GM18861 (cell line): Measurements from ENCODE around the gene DUSP22.

Experiments used
- ATAC-seq: cut with Tn5 transposase; IDR thresholded peaks from one replicate; pipeline ENCODE4 v1.9.1; 2021; ENCODE audit not compliant: unreplicated experiment

The DUSP22 gene

DNA sequence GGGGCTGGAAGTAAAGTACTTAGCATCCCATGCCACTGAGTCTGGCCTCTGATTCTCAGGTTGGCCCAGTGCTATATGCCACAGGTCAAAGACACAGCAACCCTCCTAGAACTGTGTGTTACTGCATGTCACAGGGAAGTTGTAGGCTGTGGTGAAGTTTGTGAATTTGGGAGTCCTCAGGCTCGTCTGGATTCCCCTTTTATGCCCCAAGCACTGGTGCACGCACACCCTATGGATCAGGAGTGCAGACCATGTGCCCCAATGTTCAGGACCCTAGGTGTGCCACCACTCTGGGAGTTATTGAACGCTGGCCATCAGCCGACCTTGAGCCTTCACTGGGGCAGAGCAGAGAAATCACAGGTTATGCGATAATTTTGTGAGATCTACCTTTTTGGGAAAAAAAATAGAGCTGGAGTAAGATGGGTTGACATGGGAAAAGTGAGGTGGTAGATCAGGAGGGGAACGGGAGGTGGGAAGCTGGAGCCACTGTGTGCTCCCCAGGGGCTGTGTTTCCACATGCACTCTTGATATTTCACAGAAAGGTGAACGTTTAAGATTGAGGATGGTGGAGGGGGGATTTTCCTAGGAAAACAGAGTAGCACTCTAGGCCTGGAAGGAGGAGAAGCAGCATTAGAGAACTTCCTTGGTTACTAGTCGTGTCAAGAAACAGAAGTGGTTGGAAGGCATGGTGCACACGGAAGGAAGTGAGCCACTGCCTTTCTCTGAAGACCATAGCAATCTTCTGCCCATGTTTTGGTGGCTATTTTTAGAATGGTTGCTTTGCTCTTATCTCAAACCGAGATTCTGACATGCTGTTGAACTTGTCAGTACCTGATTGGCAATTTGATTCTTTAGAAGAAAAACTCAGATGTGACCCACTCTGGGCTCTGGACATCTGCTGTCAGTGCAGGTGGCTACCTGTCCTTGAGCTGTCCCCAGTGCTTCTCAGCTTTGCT is 44.1 kb downstream of the DUSP22 start:
- ATAC-seq = peak; percentile 40

DNA sequence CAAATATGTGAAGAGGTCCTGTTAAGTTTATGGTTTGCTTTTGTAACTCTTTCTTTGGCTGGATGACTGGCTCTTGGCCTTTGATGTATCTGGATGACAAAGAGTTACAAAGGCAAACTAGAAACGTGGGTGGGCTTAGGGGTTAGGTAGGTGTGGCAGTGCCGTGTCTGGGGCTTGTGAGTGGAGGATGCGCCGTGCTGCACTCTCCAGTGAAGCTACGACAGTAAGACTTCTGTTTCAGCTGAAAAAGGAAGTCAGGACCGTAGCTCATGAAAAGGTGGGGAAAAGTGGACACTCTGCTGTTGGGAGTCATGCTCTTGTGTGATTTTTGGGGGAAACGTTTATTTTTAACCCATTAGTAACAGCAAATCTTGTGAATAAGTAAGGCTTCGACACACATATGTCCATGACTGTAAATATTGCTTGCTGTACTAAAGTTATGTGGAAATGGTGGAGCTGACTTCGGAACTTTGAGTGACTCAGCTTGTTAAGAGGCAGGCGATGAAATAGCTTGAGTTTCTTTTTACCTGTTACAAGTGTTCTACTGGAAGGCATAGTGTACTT is 45.6 kb downstream of the DUSP22 start:
- no peak for ATAC-seq

- ATAC-seq = no peak
Observed at GRCh38 chr6:338815-339262, 46.6 kb downstream of the DUSP22 start.

GRCh38 chr6:339480-339879 is 47.2 kb downstream of the DUSP22 start:
- ATAC-seq = no peak

GRCh38 chr6:340186-340955 is 48.1 kb downstream of the DUSP22 start:
- ATAC-seq = no peak

DNA sequence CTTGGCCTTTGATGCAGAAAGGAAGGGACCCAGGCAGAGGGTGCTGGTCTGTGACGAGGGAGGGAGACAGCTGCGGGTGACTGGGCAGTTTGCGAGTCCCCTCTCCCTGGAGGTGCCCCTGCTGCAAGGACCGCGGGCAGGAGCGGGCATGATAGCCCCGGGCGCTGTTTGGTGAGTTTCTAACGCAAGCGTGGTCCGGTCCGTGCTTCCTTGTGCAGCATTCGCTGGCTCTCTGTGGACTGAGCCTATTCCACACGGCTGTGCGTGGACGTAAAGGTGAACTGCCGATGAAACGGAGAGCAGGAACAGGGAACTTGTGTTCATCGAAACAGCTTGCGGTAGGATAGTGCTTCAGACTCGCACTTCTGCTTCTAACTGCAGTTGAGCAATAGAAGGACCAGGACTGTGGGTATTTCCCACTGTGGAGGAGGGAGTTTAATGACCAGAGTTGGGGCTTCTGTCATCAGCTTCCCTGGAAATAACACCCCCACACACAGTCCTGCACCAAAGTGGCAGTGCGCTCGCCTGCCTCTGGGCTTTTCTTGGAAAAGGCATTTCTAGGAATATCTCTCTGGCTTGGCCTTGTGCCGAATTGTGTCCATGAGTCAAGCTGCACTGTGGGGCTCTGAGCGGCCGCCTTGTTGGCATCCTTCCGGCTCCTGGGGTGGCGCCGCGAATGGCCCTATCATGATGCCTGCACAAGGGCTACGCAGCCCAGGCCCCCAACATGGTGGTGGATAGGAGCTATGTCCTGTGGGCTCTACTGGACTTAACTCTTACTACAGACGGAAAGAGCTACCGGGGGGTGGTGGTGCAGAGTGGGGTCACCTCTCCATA is 48.9 kb downstream of the DUSP22 start:
- ATAC-seq = peak; percentile 16

- ATAC-seq = peak; percentile 64
Observed at GRCh38 chr6:341914-342831, 49.9 kb downstream of the DUSP22 start.

- ATAC-seq = no peak
Observed at GRCh38 chr6:342832-343179, 50.5 kb downstream of the DUSP22 start.

- ATAC-seq = no peak
Observed at GRCh38 chr6:343226-343935, 51.1 kb downstream of the DUSP22 start.

DNA sequence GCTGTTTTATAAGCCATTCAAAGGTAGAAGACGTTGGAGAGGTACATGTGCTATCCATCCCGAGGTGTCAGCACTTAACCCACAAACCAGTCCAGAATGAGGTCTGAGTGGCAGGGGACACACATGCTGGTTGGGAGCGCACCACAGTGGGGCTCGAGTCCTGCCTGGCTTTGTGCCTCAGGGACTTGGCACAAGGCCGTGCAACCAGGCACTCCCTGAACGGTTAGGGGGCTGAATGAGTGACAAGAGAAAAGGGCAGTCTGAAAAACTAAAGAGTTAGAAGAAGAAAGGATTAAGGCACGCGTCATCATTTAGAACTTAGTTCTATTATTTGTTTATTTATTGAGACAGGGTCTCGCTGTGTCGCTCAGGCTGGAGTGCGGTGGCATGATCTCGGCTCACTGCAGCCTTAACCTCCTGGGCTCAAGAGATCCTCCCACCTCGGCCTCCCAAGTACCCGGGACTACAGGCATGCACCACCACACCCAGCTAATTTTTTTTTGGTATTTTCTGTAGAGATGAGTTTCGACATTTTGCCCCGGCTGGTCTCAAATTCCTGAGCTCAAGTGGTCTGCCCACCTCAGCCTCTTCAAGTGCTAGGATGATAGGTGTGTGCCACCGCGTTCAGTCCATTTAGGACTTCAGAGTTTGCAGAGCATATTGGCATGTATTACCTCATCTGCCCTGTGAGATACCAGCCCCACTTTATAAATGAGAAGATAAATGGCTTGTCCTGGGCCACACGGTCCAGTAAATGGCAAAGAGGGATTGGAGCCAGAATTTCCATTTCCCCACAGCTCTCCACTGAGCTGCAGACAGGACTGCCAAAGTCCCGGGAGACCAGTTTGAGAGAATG is 51.9 kb downstream of the DUSP22 start:
- ATAC-seq = no peak

- ATAC-seq = no peak
Observed at GRCh38 chr6:344816-345340, 52.6 kb downstream of the DUSP22 start.

DNA sequence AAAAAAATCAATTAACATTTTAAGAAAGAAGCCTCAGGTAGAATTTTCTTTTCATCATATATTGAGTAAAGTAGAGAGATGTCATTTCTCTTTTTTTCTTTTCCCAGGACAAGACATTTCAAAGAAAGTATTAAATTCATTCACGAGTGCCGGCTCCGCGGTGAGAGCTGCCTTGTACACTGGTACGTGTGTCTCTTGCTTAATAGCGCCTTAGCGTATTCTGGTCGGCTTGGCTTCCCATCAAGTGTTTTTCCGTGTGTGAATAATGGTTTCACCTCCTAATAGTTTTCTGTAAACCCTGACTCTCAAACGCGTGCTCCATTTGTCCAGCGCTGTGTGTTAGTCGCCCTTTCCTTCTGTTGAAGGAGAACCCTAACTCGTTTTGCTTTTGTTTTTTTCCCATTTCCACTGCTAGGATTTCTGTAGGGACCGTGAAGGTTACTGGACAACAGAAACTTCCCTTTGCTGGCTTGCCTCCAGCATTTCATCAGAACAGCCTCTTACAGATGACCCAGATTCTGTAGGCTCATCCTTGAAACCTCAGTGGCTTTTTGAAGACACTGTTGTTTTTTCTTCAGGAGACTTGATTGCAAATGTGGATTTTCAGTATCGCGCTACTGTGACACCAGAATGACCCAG is 53.6 kb downstream of the DUSP22 start:
- ATAC-seq = no peak

- no peak for ATAC-seq
Observed at GRCh38 chr6:346386-347030, 54.2 kb downstream of the DUSP22 start.

- peak; percentile 87 for ATAC-seq
Observed at GRCh38 chr6:347232-347631, 54.9 kb downstream of the DUSP22 start.

DNA sequence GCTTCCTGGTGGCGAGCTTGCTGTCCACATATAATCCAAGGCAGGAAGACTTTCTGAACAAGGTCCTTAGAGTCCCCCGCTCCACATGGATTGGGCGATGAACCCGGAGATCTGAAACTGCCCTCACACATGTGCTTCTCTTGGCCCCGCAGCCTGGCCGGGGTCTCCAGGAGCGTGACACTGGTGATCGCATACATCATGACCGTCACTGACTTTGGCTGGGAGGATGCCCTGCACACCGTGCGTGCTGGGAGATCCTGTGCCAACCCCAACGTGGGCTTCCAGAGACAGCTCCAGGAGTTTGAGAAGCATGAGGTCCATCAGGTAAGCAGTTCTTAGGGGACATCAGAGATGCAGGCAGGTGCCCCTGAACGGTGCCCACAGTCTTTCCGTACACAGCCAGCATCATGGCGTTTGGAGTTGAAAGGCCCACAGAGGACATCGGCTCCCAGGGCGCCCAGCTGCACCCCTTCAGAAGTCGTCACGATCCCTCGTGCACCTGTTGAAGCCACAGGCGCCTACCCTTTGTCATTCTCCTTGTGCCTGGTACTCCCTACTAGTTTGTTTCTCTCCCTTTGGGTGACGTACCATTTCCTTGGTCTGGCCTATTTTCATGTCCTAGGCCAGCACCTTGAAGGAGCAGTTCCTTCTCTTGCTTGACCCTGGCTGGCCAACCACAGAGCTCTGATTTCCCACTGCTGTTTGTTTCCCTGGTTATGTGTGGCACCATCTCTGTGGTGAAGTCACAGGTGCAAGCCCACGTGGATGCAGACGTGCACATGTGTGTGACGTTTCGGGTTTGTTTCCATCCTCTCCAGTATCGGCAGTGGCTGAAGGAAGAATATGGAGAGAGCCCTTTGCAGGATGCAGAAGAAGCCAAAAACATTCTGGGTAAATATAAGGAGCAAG is 55.9 kb downstream of the DUSP22 start:
- ATAC-seq = no peak

- no peak for ATAC-seq
Observed at GRCh38 chr6:348860-349396, 56.6 kb downstream of the DUSP22 start.
